Duodenal mucosa (tissue), 2 donors: ENCODE measurements around the gene ADGRG1.
"Not testable (repeated sequence)": the region's sequence is repeated elsewhere in the genome, so short reads cannot be mapped to it uniquely, and the experiment has no call there.

ENCODE experiments used
- H3K27ac ChIP-seq: one replicate; pipeline ENCODE4 v1.7.0; 2013; ENCODE audit warnings: low read depth, low read length
- H3K27me3 ChIP-seq, 2 donors: one replicate each; pipeline ENCODE4 v1.7.0; 2013; ENCODE audit warnings: low read length in 2 of 2, control low read depth in 1 of 2; ENCODE audit not compliant: insufficient read depth in 2 of 2, control insufficient read depth in 1 of 2
- H3K36me3 ChIP-seq, 2 donors: one replicate each; pipeline ENCODE4 v1.7.0; 2013; ENCODE audit warnings: low read length in 2 of 2, control low read depth in 1 of 2; ENCODE audit not compliant: insufficient read depth in 2 of 2, control insufficient read depth in 1 of 2
- H3K4me1 ChIP-seq, 2 donors: one replicate each; pipeline ENCODE4 v1.7.0; 2013; ENCODE audit warnings: low read length in 2 of 2, control low read depth in 1 of 2; ENCODE audit not compliant: insufficient read depth in 2 of 2, control insufficient read depth in 1 of 2
- H3K4me3 ChIP-seq, 2 donors: one replicate each; pipeline ENCODE4 v1.7.0; 2013; ENCODE audit warnings: low read length in 2 of 2, low read depth in 1 of 2
- H3K9ac ChIP-seq, 2 donors: one replicate each; pipeline ENCODE4 v1.7.0; 2013; ENCODE audit warnings: low read length in 2 of 2, low read depth in 1 of 2
- H3K9me3 ChIP-seq, 2 donors: one replicate each; pipeline ENCODE4 v1.7.0; 2013; ENCODE audit warnings: low read length in 2 of 2, control low read depth in 1 of 2; ENCODE audit not compliant: control insufficient read depth in 1 of 2

Gene ADGRG1

DNA sequence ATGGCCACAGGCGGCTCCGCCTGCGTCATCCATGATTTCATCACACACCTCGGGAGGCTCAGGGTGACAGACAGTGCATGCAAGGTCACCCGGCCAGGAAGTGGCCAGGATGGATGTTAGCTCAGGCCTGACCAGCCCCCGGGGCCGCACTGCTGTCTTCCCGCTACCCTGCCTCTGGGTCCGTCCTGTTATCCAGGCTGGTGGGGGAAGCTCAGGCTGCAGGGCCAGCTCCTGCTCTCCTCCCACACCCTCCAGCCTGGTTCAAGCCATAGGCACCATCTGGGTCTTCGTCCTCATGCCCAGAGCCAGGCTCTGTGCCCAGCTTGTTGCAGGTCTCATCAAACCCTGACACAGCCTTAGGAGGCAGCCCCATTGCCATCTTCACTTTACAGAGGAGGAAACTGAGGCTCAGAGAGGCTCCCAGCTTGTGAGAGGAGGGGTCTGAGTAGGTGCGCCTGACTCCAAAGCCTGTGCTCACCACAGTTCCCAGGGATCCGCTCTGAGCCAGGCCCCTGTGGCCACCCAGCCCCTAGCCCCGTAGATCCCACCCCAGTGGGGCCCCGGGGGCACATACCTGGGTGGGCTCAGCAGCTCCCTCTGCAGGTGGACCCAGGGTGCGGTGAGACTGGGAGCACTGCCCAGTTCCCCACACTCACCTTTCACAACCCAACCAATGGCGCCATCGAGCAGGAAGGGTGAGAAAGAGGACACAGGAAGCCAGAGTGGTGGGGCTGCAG lies 39.3 kb downstream of the ADGRG1 start:
- Histone ChIP-seq H3K27ac (peak overlapping the region; percentile 36), H3K4me1 (no peaks in the 10 kb centered on the region), H3K4me3 (no peak overlapping the region), H3K27me3 (no peaks in the 10 kb centered on the region), H3K9me3 (no peaks in the 10 kb centered on the region), H3K9ac (no peak overlapping the region), H3K36me3 (peaks cover 0 to 15% of the 10 kb centered on the region in 2 donors)

- Histone ChIP-seq H3K27me3 (no peaks in the 10 kb centered on the region), H3K36me3 (peaks cover 0 to 10% of the 10 kb centered on the region in 2 donors), H3K9ac (peak within 1 kb of the TSS in 1 of 2 donors; percentile 18), H3K9me3 (no peaks in the 10 kb centered on the region), H3K4me3 (peak within 1 kb of the TSS in 1 of 2 donors; percentile 5), H3K27ac (peak within 1 kb of the TSS; percentile 36), H3K4me1 (no peaks in the 10 kb centered on the region)
Measured at GRCh38 chr16:57668263-57668571, 39.8 kb downstream of the ADGRG1 start, which contains the start of gene ADGRG3. TSS of gene ADGRG3 (plus strand) at chr16:57668306. CDS start at chr16:57668348, 42 bp downstream.

GRCh38 chr16:57668630-57669475 lies 40.4 kb downstream of the ADGRG1 start:
- Histone ChIP-seq H3K36me3 (peaks cover 0 to 4% of the 10 kb centered on the region in 2 donors), H3K27ac (no peak overlapping the region), H3K4me1 (no peaks in the 10 kb centered on the region), H3K9me3 (no peaks in the 10 kb centered on the region), H3K4me3 (peak overlapping the region in 1 of 2 donors; percentile 5), H3K27me3 (no peaks in the 10 kb centered on the region), H3K9ac (peak overlapping the region in 1 of 2 donors; percentile 18)

- Histone ChIP-seq H3K9ac (no peak overlapping the region), H3K36me3 (peaks cover 0 to under 1% of the 10 kb centered on the region in 2 donors), H3K9me3 (no peaks in the 10 kb centered on the region), H3K4me1 (no peaks in the 10 kb centered on the region), H3K27ac (no peak overlapping the region), H3K4me3 (no peak overlapping the region), H3K27me3 (no peaks in the 10 kb centered on the region)
Measured at GRCh38 chr16:57669476-57670162, 41.2 kb downstream of the ADGRG1 start.

- no peak overlapping the region for H3K27ac ChIP-seq
- no peaks in the 10 kb centered on the region for H3K9me3 ChIP-seq
Measured at GRCh38 chr16:57670196-57670595, 41.8 kb downstream of the ADGRG1 start.

GRCh38 chr16:57671451-57671850 lies 43.0 kb downstream of the ADGRG1 start:
- not testable (repeated sequence) for H3K9me3 ChIP-seq, H3K4me1 ChIP-seq, H3K9ac ChIP-seq, H3K27ac ChIP-seq, H3K36me3 ChIP-seq, H3K27me3 ChIP-seq, H3K4me3 ChIP-seq

More at GRCh38 chr16:57670196-57670595, 41.8 kb downstream of the ADGRG1 start:
- no peaks in the 10 kb centered on the region for H3K27me3 ChIP-seq
- no peaks in the 10 kb centered on the region for H3K36me3 ChIP-seq
- no peaks in the 10 kb centered on the region for H3K4me1 ChIP-seq
- no peak overlapping the region for H3K4me3 ChIP-seq
- H3K9ac ChIP-seq = no peak overlapping the region

GRCh38 chr16:57672416-57672815 lies 44.0 kb downstream of the ADGRG1 start:
- H3K4me3 ChIP-seq = no peak overlapping the region
- no peaks in the 10 kb centered on the region for H3K36me3 ChIP-seq

GRCh38 chr16:57672824-57673223 lies 44.4 kb downstream of the ADGRG1 start:
- H3K4me1 ChIP-seq = no peaks in the 10 kb centered on the region
- H3K36me3 ChIP-seq = no peaks in the 10 kb centered on the region
- no peaks in the 10 kb centered on the region for H3K9me3 ChIP-seq
- no peak overlapping the region for H3K27ac ChIP-seq
- no peaks in the 10 kb centered on the region for H3K27me3 ChIP-seq
- no peak overlapping the region for H3K4me3 ChIP-seq
- H3K9ac ChIP-seq = no peak overlapping the region

More at GRCh38 chr16:57672416-57672815, 44.0 kb downstream of the ADGRG1 start:
- Histone ChIP-seq H3K27me3 (no peaks in the 10 kb centered on the region), H3K4me1 (no peaks in the 10 kb centered on the region), H3K9me3 (no peaks in the 10 kb centered on the region), H3K9ac (no peak overlapping the region), H3K27ac (no peak overlapping the region)

- no peaks in the 10 kb centered on the region for H3K4me1 ChIP-seq
- no peaks in the 10 kb centered on the region for H3K9me3 ChIP-seq
- no peaks in the 10 kb centered on the region for H3K27me3 ChIP-seq
- no peak overlapping the region for H3K27ac ChIP-seq
- no peaks in the 10 kb centered on the region for H3K36me3 ChIP-seq
- H3K4me3 ChIP-seq = no peak overlapping the region
- H3K9ac ChIP-seq = no peak overlapping the region
Measured at GRCh38 chr16:57675741-57676551, 47.5 kb downstream of the ADGRG1 start.
